ENCODE data around the gene SPOCK1.

DNA sequence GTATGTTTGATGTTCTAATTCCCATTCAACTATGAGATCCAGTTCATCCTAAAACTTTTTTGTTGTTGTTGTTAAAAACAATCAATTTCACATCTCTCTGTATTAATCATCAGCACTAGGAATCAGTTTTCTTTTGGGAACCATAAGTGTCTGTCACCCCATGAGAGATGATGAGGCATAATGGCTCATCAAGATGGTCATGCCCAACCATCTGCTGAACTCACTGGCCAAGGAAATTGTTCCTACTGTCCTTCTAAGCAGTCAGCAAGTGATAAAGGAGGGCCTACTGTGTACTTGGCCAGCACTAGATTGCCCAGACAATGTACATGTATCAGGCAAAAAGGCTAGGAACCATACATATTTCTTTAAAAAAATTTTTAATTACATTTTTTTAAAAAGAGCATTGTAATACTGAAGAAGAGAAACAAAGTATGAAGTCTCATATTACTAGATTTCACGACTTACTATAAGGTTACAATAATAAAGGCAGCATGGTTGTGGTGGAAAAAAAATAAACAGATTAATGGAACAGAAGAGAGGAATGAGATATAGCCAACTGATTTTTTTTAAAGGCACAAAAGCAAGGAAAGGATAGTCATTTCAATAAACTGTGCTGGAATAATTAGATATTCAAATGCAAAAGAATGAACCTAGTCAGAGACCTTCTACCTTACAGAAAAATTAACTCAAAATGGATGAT is 458.3 kb downstream of the SPOCK1 start:
- TF ChIP-seq CTCF (IDR thresholded peaks at IDR 0.05): no peak
- TF ChIP-seq POLR2A (IDR thresholded peaks at IDR 0.05): no peak
- no peak for TF ChIP-seq EP300 (IDR thresholded peaks at IDR 0.05)

All from stomach (tissue), 4 donors.